WTC11 (cell line): ENCODE measurements around the gene SWAP70.
"Not testable (repeated sequence)": the region's sequence is repeated elsewhere in the genome, so short reads cannot be mapped to it uniquely, and the experiment has no call there.

Source experiments
- CTCF ChIP-seq: fragments of 200-600 bp; IDR thresholded peaks from 2 replicates; pipeline ENCODE4 v1.8.0; 2022; ENCODE audit warnings: antibody characterized with exemption
- ESRRA ChIP-seq: sonication (generic); formaldehyde crosslinking; IDR thresholded peaks from 2 replicates; pipeline ENCODE4 v1.8.1; 2022; ENCODE audit warnings: mild to moderate bottlenecking, missing genetic modification reagents, borderline replicate concordance
- FOXJ3 ChIP-seq: sonication (generic); formaldehyde crosslinking; IDR thresholded peaks from 2 replicates; pipeline ENCODE4 v1.9.0; 2021; ENCODE audit warnings: missing genetic modification reagents, mild to moderate bottlenecking, borderline replicate concordance
- FOXP4 ChIP-seq: sonication (generic); formaldehyde crosslinking; IDR thresholded peaks from 2 replicates; pipeline ENCODE4 v1.8.0; 2022; ENCODE audit warnings: mild to moderate bottlenecking, missing genetic modification reagents
- MYBL2 ChIP-seq: sonication (generic); formaldehyde crosslinking; IDR thresholded peaks from 2 replicates; pipeline ENCODE4 v1.8.1; 2023; ENCODE audit warnings: mild to moderate bottlenecking, moderate library complexity, missing genetic modification reagents
- NR3C1 ChIP-seq: sonication (generic); formaldehyde crosslinking; conservative IDR thresholded peaks from 2 replicates; pipeline ENCODE4 v1.8.1; 2023; ENCODE audit warnings: low read depth, mild to moderate bottlenecking, missing genetic modification reagents
- PRRX2 ChIP-seq: fragments of 250-450 bp; sonication (Bioruptor Pico); IDR thresholded peaks from 2 replicates; pipeline ENCODE4 v1.8.0; 2021; ENCODE audit warnings: mild to moderate bottlenecking
- USF1 ChIP-seq: sonication (generic); formaldehyde crosslinking; IDR thresholded peaks from 2 replicates; pipeline ENCODE4 v1.8.0; 2022; ENCODE audit warnings: mild to moderate bottlenecking, missing genetic modification reagents
- TF ChIP-seq, protein P1 (sequence below): sonication (generic); formaldehyde crosslinking; IDR thresholded peaks from 2 replicates; pipeline ENCODE4 v1.8.1; 2023; ENCODE audit warnings: mild to moderate bottlenecking, moderate library complexity, missing genetic modification reagents
- TF ChIP-seq, protein P2 (sequence below): sonication (generic); formaldehyde crosslinking; IDR thresholded peaks from 2 replicates; pipeline ENCODE4 v1.8.1; 2022; ENCODE audit warnings: missing genetic modification reagents, borderline replicate concordance
- TF ChIP-seq, protein P3 (sequence below): sonication (generic); formaldehyde crosslinking; IDR thresholded peaks from 2 replicates; pipeline ENCODE4 v1.8.1; 2023; ENCODE audit warnings: mild to moderate bottlenecking, missing genetic modification reagents, moderate library complexity
- TF ChIP-seq, protein P4 (sequence below): sonication (generic); formaldehyde crosslinking; IDR thresholded peaks from 2 replicates; pipeline ENCODE4 v1.8.1; 2023; ENCODE audit warnings: mild to moderate bottlenecking, missing genetic modification reagents

DNA sequence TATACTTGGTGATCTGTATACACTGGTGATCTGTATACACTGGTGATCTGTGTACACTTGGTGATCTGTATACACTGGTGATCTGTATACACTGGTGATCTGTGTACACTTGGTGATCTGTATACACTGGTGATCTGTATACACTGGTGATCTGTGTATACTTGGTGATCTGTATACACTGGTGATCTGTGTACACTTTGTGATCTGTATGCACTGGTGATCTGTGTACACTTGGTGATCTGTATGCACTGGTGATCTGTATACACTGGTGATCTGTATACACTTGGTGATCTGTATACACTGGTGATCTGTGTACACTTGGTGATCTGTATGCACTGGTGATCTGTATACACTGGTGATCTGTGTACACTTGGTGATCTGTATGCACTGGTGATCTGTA lies 41.5 kb downstream of the SWAP70 start:
- TF ChIP-seq, protein P1, sequence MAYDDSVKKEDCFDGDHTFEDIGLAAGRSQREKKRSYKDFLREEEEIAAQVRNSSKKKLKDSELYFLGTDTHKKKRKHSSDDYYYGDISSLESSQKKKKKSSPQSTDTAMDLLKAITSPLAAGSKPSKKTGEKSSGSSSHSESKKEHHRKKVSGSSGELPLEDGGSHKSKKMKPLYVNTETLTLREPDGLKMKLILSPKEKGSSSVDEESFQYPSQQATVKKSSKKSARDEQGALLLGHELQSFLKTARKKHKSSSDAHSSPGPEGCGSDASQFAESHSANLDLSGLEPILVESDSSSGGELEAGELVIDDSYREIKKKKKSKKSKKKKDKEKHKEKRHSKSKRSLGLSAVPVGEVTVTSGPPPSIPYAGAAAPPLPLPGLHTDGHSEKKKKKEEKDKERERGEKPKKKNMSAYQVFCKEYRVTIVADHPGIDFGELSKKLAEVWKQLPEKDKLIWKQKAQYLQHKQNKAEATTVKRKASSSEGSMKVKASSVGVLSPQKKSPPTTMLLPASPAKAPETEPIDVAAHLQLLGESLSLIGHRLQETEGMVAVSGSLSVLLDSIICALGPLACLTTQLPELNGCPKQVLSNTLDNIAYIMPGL (CRISPR knock-in tag): not testable (repeated sequence)
- not testable (repeated sequence) for TF ChIP-seq CTCF; ESRRA (CRISPR knock-in tag); USF1; FOXJ3; NR3C1; PRRX2 (CRISPR knock-in tag); FOXP4 (CRISPR knock-in tag); MYBL2 (CRISPR knock-in tag)
- TF ChIP-seq, protein P2, sequence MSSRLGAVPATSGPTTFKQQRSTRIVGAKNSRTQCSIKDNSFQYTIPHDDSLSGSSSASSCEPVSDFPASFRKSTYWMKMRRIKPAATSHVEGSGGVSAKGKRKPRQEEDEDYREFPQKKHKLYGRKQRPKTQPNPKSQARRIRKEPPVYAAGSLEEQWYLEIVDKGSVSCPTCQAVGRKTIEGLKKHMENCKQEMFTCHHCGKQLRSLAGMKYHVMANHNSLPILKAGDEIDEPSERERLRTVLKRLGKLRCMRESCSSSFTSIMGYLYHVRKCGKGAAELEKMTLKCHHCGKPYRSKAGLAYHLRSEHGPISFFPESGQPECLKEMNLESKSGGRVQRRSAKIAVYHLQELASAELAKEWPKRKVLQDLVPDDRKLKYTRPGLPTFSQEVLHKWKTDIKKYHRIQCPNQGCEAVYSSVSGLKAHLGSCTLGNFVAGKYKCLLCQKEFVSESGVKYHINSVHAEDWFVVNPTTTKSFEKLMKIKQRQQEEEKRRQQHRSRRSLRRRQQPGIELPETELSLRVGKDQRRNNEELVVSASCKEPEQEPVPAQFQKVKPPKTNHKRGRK (CRISPR knock-in tag): not testable (repeated sequence)
- TF ChIP-seq, protein P3, sequence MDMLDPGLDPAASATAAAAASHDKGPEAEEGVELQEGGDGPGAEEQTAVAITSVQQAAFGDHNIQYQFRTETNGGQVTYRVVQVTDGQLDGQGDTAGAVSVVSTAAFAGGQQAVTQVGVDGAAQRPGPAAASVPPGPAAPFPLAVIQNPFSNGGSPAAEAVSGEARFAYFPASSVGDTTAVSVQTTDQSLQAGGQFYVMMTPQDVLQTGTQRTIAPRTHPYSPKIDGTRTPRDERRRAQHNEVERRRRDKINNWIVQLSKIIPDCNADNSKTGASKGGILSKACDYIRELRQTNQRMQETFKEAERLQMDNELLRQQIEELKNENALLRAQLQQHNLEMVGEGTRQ: not testable (repeated sequence)
- TF ChIP-seq, protein P4, sequence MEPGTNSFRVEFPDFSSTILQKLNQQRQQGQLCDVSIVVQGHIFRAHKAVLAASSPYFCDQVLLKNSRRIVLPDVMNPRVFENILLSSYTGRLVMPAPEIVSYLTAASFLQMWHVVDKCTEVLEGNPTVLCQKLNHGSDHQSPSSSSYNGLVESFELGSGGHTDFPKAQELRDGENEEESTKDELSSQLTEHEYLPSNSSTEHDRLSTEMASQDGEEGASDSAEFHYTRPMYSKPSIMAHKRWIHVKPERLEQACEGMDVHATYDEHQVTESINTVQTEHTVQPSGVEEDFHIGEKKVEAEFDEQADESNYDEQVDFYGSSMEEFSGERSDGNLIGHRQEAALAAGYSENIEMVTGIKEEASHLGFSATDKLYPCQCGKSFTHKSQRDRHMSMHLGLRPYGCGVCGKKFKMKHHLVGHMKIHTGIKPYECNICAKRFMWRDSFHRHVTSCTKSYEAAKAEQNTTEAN (CRISPR knock-in tag): not testable (repeated sequence)
